Activated T-helper 1 cell treated with anti-CD3 and anti-CD28 coated beads, Interleukin-12 subunit alpha, Interleukin-12 subunit beta, Interleukin-2, Interleukin-4 antibody, amounts not matched to agents 30 ng/mL and 10 ng/mL and 1 ng/mL, durations not matched to agents 14 hours and 24 hours and 36 hours (primary cell): ENCODE data around the gene ST8SIA6. TPM values are rescaled to one million over a fixed set of nuclear protein-coding genes. Genes with fewer than 3 reads are reported as not detected.
"Not testable (repeated sequence)": the region's sequence is repeated elsewhere in the genome, so short reads cannot be mapped to it uniquely, and the experiment has no call there.

ENCODE experiments used
- DNase-seq: peaks from one replicate; pipeline ENCODE4 v3.0.0; 2021; ENCODE audit warnings: low spot score
- H3K27ac Mint-ChIP-seq: one replicate; pipeline ENCODE4 v1.8.0; 2021; ENCODE audit warnings: mild to moderate bottlenecking, mixed read lengths
- H3K27me3 Mint-ChIP-seq: one replicate; pipeline ENCODE4 v1.8.0; 2022; ENCODE audit warnings: mild to moderate bottlenecking, moderate library complexity, mixed read lengths; ENCODE audit not compliant: insufficient read depth
- H3K36me3 Mint-ChIP-seq: one replicate; pipeline ENCODE4 v1.8.0; 2021; ENCODE audit warnings: low read depth, mixed read lengths
- H3K4me1 Mint-ChIP-seq: one replicate; pipeline ENCODE4 v1.8.0; 2021; ENCODE audit warnings: low read depth, mixed read lengths
- H3K4me3 Mint-ChIP-seq: one replicate; pipeline ENCODE4 v1.8.0; 2021; ENCODE audit warnings: mild to moderate bottlenecking, moderate library complexity, mixed read lengths
- H3K9me3 Mint-ChIP-seq: one replicate; pipeline ENCODE4 v1.8.0; 2021; ENCODE audit warnings: mixed read lengths
- intact Hi-C: fragments of 100-400 bp; cut with micrococcal nuclease; formaldehyde crosslinking; loops from one replicate; pipeline ENCODE4 v1.15.1; 2024
- total RNA-seq: library from RNA; stranded (reverse); gene quantifications from 2 replicates; pipeline ENCODE4 v1.2.3, GENCODE V29; 2022

ST8SIA6 gene
- total RNA-seq, 1 donor from 2014 or later: not detected

DNA sequence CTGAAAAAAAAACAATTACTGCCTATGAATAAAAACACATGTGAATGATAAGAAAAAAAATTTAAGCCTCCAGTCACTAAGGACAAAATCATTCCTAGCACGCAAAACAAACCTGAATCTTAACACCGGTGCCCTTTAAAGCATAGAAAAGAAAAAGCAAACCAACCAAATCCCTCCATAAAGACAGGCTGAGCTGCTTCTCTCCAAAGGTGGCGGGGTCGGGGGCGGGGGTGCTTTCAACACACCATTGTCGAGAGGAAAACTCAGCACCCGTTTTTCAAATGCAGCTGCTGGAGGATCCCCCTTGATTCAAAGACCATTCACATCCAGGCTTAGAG lies 1.4 kb downstream of the ST8SIA6 start:
- no peak overlapping the region for H3K27ac Mint-ChIP-seq
- peaks cover 15% of the 10 kb centered on the region for H3K9me3 Mint-ChIP-seq
- peaks cover 14% of the 10 kb centered on the region for H3K36me3 Mint-ChIP-seq
- peaks cover 23% of the 10 kb centered on the region for H3K4me1 Mint-ChIP-seq
- H3K27me3 Mint-ChIP-seq: peaks cover 37% of the 10 kb centered on the region
- no peak for DNase-seq
- intact Hi-C loops: loop anchor here (1.0 to 10.0 kb wide), 3 partner anchors 25 to 132 kb away; no protein-coding TSS in a partner anchor
- H3K4me3 Mint-ChIP-seq: peak overlapping the region; percentile 87

DNA sequence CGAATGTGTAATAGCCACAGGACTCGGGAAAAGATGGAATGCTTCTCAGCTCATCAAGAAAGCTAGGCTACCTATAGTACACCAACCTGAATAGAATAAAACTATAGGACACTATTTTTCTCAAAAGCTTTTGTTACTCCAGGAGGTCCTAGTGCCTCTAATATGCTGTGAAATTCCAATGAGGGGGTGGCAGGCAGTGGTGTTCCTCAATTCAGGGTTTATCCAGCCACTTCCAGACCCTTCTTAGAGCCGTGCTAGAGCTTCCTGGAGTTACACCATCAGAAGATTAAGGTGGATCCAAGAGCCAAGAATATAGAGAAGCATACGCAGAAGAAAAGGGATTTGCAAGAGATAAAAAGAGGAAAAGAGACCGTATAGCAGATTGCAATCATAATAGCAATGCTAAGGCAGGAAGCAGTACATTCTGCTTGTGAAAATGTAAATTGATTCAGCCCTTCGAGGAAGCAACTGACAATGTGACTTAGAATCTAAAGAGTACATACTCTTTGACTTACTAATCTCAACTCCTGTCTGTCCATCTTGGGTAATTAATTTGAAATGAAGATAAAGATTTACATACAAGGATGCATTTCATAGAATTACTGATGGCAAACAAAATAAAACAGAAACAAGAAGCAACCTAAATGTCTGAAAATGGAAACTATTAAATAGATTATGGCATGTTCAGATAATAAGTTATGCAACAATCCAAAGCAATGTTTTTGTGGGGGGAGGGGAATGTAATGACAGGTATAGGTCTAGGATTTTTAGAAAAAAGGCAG lies 2.1 kb downstream of the ST8SIA6 start:
- intact Hi-C loops: loop anchor here (2.0 to 10.0 kb wide), 2 partner anchors 55 to 133 kb away; no protein-coding TSS in a partner anchor
- peaks cover 16% of the 10 kb centered on the region for H3K9me3 Mint-ChIP-seq
- peaks cover 37% of the 10 kb centered on the region for H3K27me3 Mint-ChIP-seq
- no peak overlapping the region for H3K27ac Mint-ChIP-seq
- H3K4me3 Mint-ChIP-seq: peak overlapping the region; percentile 51
- H3K4me1 Mint-ChIP-seq: peaks cover 23% of the 10 kb centered on the region
- peaks cover 17% of the 10 kb centered on the region for H3K36me3 Mint-ChIP-seq
- no peak for DNase-seq

DNA sequence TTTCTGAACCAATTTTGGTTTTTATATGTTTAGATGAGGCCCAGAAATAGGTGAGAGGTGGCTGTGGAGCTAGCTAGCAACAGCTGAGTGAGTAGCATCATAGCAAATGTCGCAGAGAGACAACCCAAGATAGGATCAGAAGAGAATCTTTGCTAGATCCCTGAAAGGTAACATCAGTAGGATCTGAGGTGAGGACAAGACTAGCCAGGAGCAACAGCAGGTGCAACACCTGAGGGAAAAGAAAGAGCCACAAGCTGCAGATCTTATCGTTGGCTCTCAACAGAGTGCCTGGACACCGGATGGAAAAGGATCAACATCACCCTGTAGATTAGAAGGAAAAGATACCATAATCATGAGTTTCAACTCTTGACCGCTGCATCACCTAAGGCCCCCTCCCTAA lies 4.4 kb downstream of the ST8SIA6 start:
- H3K4me1 Mint-ChIP-seq: peaks cover 23% of the 10 kb centered on the region
- no peak overlapping the region for H3K4me3 Mint-ChIP-seq
- peaks cover 17% of the 10 kb centered on the region for H3K36me3 Mint-ChIP-seq
- peaks cover 29% of the 10 kb centered on the region for H3K27me3 Mint-ChIP-seq
- no peak overlapping the region for H3K27ac Mint-ChIP-seq
- DNase-seq: no peak
- peaks cover 16% of the 10 kb centered on the region for H3K9me3 Mint-ChIP-seq
- intact Hi-C loops: loop anchor here (10.0 kb wide), 1 partner anchor 135 kb away; no protein-coding TSS in a partner anchor

DNA sequence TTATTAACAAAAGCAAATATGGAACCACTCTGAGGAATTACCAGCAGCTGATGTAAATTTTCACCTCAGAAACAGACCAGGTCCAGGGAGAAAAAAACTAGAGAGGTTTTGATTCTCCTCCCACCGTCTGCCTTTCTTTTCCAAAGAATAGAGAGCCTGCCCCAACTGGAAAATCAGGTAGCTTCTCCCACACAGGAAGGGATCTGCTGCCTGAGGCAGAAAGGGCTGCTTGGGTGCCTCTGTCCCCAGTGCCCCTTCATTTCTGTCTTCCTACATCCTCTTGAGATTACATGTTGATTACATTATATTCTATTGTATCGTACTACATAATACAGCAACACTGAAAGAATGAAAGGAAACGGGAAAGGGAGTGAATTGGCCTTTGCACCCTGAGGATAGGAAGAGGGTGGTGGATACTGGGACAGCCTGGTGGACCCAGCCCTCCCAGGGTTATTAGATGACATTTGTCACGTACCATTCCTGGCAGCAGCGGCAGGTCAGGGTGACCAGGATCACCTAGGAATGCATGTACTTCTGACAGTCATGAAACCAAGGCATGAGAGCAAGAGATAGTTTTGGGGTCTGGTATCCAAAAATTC lies 8.9 kb downstream of the ST8SIA6 start:
- DNase-seq: no peak
- no peak overlapping the region for H3K4me3 Mint-ChIP-seq
- peaks cover 14% of the 10 kb centered on the region for H3K36me3 Mint-ChIP-seq
- peaks cover 21% of the 10 kb centered on the region for H3K4me1 Mint-ChIP-seq
- peaks cover 8% of the 10 kb centered on the region for H3K27me3 Mint-ChIP-seq
- peaks cover 16% of the 10 kb centered on the region for H3K9me3 Mint-ChIP-seq
- no peak overlapping the region for H3K27ac Mint-ChIP-seq
- intact Hi-C loops: loop anchor here (2.0 kb wide), 1 partner anchor 215 kb away; no protein-coding TSS in a partner anchor

DNA sequence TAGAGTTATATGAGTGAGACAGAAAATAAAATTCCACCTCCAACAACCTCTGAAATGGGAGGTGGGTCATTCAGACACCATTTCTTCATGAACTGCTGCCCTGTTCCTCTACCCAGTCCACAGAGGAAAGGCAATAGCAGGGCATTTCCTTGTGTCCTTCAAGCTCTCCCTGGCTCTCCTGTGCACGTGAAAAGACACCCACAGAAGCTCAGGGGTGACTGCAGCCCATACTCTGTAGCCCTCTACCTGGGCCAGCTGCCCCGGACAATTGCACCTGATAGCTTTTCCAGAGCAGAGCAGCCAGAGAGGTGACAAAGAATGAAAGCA lies 10.0 kb downstream of the ST8SIA6 start:
- H3K4me3 Mint-ChIP-seq: no peak overlapping the region
- H3K4me1 Mint-ChIP-seq: peaks cover 21% of the 10 kb centered on the region
- H3K36me3 Mint-ChIP-seq: peaks cover 6% of the 10 kb centered on the region
- DNase-seq: no peak
- peaks cover 8% of the 10 kb centered on the region for H3K27me3 Mint-ChIP-seq
- H3K9me3 Mint-ChIP-seq: peaks cover 8% of the 10 kb centered on the region
- intact Hi-C loops: loop anchor here (1.0 to 2.0 kb wide), 3 partner anchors 18 to 214 kb away; no protein-coding TSS in a partner anchor
- H3K27ac Mint-ChIP-seq: no peak overlapping the region

DNA sequence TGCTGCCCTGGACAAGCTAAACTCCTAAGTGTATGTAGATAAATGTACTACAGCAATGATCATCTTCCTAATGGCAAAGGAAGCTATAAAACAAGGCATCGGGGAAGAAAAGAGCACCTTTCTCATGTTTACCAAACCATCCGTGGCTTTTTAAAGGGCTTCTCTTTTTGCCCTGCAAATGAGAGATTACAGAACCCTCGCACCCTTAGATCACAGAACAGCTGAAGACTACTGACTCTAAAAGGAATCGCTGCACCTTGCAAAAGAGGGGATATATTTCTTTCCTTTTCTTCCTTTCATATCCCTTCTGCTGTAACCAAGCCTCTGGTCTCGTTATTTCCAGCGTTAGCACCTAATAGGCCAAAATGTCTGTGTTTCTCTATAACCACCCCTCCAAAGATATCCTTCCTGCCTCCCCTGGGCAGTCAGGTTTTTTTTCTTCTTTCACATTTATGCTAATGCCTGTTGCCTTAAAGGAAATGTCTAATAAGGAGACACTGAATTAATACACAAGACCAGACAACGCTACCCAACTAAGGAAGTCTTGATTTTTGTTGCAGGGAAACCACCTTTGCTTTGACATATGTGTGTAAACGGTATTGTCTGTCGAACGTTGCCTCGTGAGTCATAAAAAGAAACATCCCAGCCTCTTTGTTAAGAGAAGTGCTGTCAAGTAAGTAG lies 10.5 kb downstream of the ST8SIA6 start:
- Mint-ChIP-seq H3K27ac (no peak overlapping the region), H3K4me1 (peaks cover 21% of the 10 kb centered on the region), H3K27me3 (peaks cover 8% of the 10 kb centered on the region), H3K4me3 (peak overlapping the region; percentile 50), H3K9me3 (peaks cover 5% of the 10 kb centered on the region), H3K36me3 (peaks cover 4% of the 10 kb centered on the region)
- intact Hi-C loops: loop anchor here (1.0 to 2.0 kb wide), 3 partner anchors 18 to 213 kb away; no protein-coding TSS in a partner anchor
- peak; percentile 19 for DNase-seq

DNA sequence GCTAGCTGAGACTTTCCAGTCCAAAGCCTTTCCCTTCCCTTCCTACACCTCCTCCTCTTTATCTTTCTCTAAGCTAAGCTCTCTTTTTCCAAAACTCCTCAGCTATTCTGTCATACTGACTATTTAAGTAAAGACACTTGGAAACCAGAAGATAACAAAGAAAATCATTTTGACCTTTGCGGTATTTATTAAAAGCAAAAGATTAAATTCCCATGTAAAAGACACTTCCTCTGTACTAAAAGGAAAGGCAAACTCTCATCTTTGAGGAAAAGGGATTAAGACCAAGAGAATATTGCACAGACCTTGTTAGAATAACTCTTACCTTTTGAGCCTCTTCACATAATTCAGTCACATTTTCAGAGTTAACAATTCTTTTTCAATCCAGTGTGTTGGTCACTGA lies 15.8 kb downstream of the ST8SIA6 start:
- intact Hi-C loops: no loop called here
- H3K4me1 Mint-ChIP-seq: peaks cover 3% of the 10 kb centered on the region
- peaks cover 5% of the 10 kb centered on the region for H3K9me3 Mint-ChIP-seq
- H3K27ac Mint-ChIP-seq: no peak overlapping the region
- DNase-seq: no peak
- H3K27me3 Mint-ChIP-seq: peaks cover 19% of the 10 kb centered on the region
- no peak overlapping the region for H3K4me3 Mint-ChIP-seq
- H3K36me3 Mint-ChIP-seq: no peaks in the 10 kb centered on the region

DNA sequence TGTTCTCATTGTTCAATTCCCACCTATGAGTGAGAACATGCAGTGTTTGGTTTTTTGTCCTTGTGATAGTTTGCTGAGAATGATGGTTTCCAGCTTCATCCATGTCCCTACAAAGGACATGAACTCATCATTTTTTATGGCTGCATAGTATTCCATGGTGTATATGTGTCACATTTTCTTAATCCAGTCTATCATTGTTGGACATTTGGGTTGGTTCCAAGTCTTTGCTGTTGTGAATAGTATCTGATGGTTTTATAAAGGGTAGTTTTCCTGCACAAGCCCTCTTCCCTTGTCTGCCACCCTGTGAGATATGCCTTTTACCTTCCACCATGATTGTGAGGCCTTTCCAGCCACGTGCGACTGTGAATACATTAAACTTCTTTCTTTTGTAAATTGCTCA lies 17.8 kb downstream of the ST8SIA6 start:
- DNase-seq, H3K36me3 Mint-ChIP-seq, H3K27ac Mint-ChIP-seq, H3K4me3 Mint-ChIP-seq, H3K4me1 Mint-ChIP-seq, intact Hi-C loops, H3K9me3 Mint-ChIP-seq: not testable (repeated sequence)
- H3K27me3 Mint-ChIP-seq: peaks cover 14% of the 10 kb centered on the region

DNA sequence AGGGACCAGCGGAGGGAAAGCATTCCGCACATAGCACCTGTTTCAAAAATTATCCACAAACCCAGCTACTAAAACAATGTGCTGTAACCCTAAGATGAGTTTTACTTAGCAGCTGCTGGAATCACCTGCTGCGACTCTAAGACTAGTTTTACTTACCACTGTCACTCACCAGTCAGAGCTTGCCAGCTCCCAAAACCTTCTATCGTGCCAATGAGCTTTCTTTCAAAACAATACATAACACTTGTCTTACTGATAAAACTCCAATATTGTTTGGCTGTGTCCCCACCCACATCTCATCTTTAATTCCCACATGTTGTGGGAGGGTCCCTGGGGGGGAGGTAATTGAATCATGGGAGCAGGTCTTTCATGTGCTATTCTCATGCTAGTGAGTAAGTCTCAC lies 18.4 kb downstream of the ST8SIA6 start:
- intact Hi-C loops: no loop called here
- peaks cover 8% of the 10 kb centered on the region for H3K4me1 Mint-ChIP-seq

DNA sequence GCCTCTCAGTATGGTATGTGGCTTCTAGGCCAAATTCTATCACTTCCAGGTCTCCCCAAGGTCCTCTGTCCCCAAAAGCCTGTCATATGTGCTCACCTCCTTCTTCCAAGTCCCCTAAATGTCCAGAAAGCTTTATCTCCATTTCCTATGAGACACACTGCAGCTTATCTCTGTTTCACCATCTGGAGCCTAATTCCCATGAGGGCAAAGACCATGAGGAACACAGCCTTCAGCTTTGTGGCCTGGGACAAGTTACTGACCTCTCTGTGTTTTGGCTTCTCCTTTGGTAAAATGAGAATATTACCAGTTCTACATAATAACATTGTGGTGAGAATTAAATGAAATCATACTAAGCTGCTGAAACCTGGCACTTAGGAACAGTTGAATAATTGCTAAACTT lies 19.2 kb downstream of the ST8SIA6 start:
- intact Hi-C loops: no loop called here
- Mint-ChIP-seq H3K36me3 (no peaks in the 10 kb centered on the region), H3K27ac (no peak overlapping the region), H3K27me3 (peaks cover 14% of the 10 kb centered on the region), H3K4me1 (peaks cover 15% of the 10 kb centered on the region), H3K4me3 (no peak overlapping the region), H3K9me3 (peaks cover 5% of the 10 kb centered on the region)
- no peak for DNase-seq

More for the DNA sequence above, 18.4 kb downstream of the ST8SIA6 start:
- no peak for DNase-seq
- H3K9me3 Mint-ChIP-seq: peaks cover 5% of the 10 kb centered on the region
- H3K36me3 Mint-ChIP-seq: no peaks in the 10 kb centered on the region
- no peak overlapping the region for H3K4me3 Mint-ChIP-seq
- no peak overlapping the region for H3K27ac Mint-ChIP-seq
- H3K27me3 Mint-ChIP-seq: peaks cover 14% of the 10 kb centered on the region

DNA sequence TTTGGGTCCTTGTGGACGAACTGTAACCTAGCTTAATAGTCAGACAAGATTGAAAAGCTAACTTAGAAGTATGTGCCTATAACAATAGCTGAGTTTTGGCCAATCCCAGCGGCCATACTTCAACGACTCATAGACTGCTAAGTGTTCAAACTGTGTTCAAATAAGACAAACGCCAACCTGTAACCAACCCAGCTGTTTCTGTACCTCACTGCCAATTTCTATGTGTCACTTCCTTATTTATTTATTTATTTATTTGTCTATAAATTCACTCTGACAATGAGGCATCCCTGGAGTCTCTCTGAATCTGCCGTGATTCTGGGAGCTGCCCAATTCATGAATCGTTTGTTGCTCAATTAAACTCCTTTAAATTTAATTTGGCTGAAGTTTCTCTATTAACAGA lies 21.7 kb downstream of the ST8SIA6 start:
- H3K27ac Mint-ChIP-seq: no peak overlapping the region
- peaks cover 10% of the 10 kb centered on the region for H3K27me3 Mint-ChIP-seq
- no peaks in the 10 kb centered on the region for H3K36me3 Mint-ChIP-seq
- H3K4me1 Mint-ChIP-seq: peaks cover 40% of the 10 kb centered on the region
- no peak for DNase-seq
- intact Hi-C loops: loop anchor here (5.0 kb wide), 1 partner anchor 140 kb away; no protein-coding TSS in a partner anchor
- H3K9me3 Mint-ChIP-seq: peaks cover 5% of the 10 kb centered on the region
- H3K4me3 Mint-ChIP-seq: no peak overlapping the region

DNA sequence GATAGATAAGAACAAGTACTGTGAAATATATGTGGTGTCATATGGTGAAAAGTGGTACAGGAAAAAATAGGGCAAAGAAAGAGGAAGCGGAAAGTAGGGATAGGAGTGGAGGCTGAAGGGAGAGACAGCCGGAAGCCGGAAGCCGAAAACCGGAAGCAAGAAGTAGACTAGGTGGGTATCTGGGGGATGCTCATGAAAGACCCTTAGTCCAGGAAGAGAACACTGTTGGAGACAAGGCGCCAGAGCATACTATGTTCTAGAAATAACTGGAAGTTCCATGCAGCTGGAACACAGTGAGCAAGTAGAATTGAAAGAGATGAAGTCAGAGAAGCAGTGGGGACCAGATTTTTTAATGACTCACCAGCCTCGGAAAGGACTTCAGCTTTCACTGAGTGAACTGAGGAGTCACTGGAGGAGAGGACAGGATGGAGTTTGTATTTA lies 22.5 kb downstream of the ST8SIA6 start:
- peaks cover 10% of the 10 kb centered on the region for H3K27me3 Mint-ChIP-seq
- peaks cover 3% of the 10 kb centered on the region for H3K9me3 Mint-ChIP-seq
- intact Hi-C loops: loop anchor here (2.0 to 5.0 kb wide), 2 partner anchors 140 to 175 kb away; no protein-coding TSS in a partner anchor
- no peak overlapping the region for H3K27ac Mint-ChIP-seq
- no peaks in the 10 kb centered on the region for H3K36me3 Mint-ChIP-seq
- DNase-seq: no peak
- peaks cover 48% of the 10 kb centered on the region for H3K4me1 Mint-ChIP-seq
- no peak overlapping the region for H3K4me3 Mint-ChIP-seq
